Colonic mucosa (tissue), 4 donors: ENCODE measurements around the gene INTS11. TPM values are rescaled to one million over a fixed set of nuclear protein-coding genes. Genes with fewer than 3 reads are reported as not detected.
A peak's percentile ranks its signal among the peaks of the same experiment; 100 is the strongest.

Experiments
- DNase-seq: peaks from one replicate; pipeline ENCODE4 v3.0.0-alpha.2; 2020
- H3K27ac ChIP-seq: fragments of 200-600 bp; one replicate; pipeline ENCODE4 v1.8.0; 2021
- H3K27me3 ChIP-seq: fragments of 200-600 bp; one replicate; pipeline ENCODE4 v1.8.0; 2021
- H3K36me3 ChIP-seq: fragments of 200-600 bp; one replicate; pipeline ENCODE4 v1.8.0; 2021
- H3K4me1 ChIP-seq: fragments of 200-600 bp; one replicate; pipeline ENCODE4 v1.8.0; 2021; ENCODE audit warnings: mild to moderate bottlenecking
- H3K4me3 ChIP-seq: fragments of 200-600 bp; one replicate; pipeline ENCODE4 v1.8.0; 2021
- H3K9ac ChIP-seq, 2 donors: one replicate each; pipeline ENCODE4 v1.7.0; 2013; ENCODE audit warnings: control low read depth in 2 of 2, low read depth in 2 of 2, low read length in 2 of 2
- H3K9me3 ChIP-seq: fragments of 200-600 bp; one replicate; pipeline ENCODE4 v1.8.0; 2021
- CTCF ChIP-seq: fragments of 200-600 bp; IDR thresholded peaks from one replicate; pipeline ENCODE4 v1.8.0; 2022; ENCODE audit warnings: antibody characterized with exemption, mild to moderate bottlenecking
- intact Hi-C: fragments of 100-400 bp; cut with DNase I; formaldehyde crosslinking; loops from one replicate; pipeline ENCODE4 v1.14.1; 2022
- total RNA-seq, 2 donors: library from RNA; stranded (reverse); fragmentation: NEBNext Ultra II Directional in 1 of 2; extraction: Animal tissue kit (Norgen Biotek cat#: 25700) in 1 of 2; gene quantifications; one replicate each; pipeline ENCODE4 v1.2.1, GENCODE V29; 2021
- donor health status: healthy.
- donor health status: DM: no; HTN: no; CAD: no.
- donor health status: DM: no; HTN: no; CAD: no.

The INTS11 gene
- total RNA-seq, 2 donors from 2014 or later, result 70.6 to 126 TPM

DNA sequence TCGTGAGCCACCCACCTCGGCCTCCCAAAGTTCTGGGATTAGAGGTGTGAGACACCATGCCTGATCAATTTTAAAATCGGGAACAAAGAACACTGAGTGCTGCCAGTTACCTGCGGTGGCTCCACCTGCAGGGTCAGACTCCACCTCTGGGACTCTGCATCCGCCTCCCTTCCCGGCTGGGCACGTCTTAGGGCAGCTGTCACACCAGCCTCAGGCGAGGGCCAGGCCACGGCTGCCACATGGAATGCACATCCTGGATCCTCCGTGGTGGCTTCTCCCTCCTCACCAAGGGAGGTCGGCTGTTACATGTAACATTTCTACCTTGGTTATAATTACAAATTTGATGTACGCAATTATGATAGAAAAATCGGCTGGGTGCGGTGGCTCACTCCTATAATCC lies 39.8 kb upstream of the INTS11 start:
- DNase-seq, result peak; percentile 20
- Histone ChIP-seq H3K27me3 (peaks cover 4% of the 10 kb centered on the region), H3K9me3 (no peaks in the 10 kb centered on the region), H3K27ac (no peak overlapping the region), H3K4me1 (no peaks in the 10 kb centered on the region), H3K36me3 (no peaks in the 10 kb centered on the region), H3K9ac (no peak overlapping the region), H3K4me3 (no peak overlapping the region)
- intact Hi-C loops, result no loop called here
- TF ChIP-seq CTCF, result no peak

- Histone ChIP-seq H3K4me3 (no peak overlapping the region), H3K36me3 (no peaks in the 10 kb centered on the region), H3K27ac (peak overlapping the region; percentile 12), H3K4me1 (no peaks in the 10 kb centered on the region), H3K9me3 (no peaks in the 10 kb centered on the region), H3K9ac (peak overlapping the region; percentile 24 to 26), H3K27me3 (peaks cover 5% of the 10 kb centered on the region)
- no peak for TF ChIP-seq CTCF
- intact Hi-C loops, result no loop called here
- DNase-seq, result peak; percentile 31
Measured at GRCh38 chr1:1361982-1362423, 37.5 kb upstream of the INTS11 start.

DNA sequence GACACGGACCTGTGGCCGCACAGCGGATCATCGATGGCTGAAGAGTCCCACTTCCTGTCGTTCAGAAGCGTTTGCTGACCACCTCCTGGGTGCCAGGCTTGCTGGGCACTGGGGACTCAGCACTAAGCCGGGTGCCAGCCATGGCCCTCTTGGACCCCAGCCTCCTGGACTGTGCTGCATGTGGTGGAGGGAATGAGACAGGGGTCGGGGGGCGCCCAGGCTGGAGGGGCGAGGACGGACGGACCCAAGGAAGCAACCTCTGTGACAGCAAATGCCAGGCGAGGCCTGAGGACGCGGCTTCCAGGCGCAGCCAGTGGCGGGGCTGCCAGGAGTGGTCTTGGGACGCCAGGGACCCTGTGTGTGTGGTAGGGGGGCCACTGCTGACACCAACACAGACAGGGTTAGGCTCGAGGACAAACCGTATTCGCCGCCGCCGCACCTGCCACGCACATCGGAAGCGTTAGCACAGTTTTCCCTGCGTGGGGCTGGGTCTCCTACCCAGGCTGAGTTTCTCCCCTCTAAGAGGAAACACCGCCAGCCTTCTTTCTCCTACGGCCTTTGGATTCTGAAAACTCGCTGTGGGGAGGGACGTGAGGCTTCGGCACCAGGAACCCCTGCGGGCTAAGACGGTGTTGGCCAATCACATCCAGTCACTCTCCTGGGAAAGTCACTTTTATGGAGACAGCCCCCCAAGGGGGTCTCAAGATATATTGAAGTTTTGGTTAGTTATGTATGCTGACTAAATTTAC lies 36.9 kb upstream of the INTS11 start:
- Histone ChIP-seq H3K4me1 (no peaks in the 10 kb centered on the region), H3K27me3 (peaks cover 5% of the 10 kb centered on the region), H3K9ac (peak overlapping the region in 1 of 2 donors; percentile 26), H3K27ac (peak overlapping the region; percentile 12), H3K36me3 (no peaks in the 10 kb centered on the region), H3K4me3 (no peak overlapping the region), H3K9me3 (no peaks in the 10 kb centered on the region)
- intact Hi-C loops, result no loop called here
- no peak for TF ChIP-seq CTCF
- DNase-seq, result no peak

DNA sequence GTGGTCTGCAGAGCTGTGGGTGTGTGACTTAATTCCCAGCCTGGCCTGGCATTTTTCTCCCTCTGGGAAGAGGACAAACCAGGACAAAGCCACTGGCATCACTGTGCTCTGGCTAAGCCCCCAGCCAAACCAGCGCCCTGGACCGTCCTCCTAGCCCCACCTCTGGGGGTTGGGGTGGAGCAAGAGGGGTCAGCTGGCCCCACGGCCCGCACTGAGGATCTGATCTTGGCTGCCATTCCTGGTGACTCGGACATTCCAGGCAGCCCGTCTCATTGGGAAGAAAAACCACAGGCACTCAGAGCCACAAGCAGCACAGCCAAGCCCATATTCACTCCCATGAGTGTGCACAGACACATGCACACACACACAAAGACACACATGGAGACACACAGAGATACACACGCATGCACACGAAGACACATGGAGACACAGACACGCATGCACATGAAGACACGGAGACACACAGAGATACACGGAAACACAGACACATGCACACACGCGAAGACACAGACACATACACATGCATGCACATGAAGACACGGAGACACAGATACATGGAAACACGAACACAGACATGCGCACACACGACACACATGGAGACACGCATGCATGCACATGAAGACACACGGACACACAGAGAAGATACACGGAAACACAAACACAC lies 36.2 kb upstream of the INTS11 start:
- Histone ChIP-seq H3K4me1 (no peaks in the 10 kb centered on the region), H3K4me3 (no peak overlapping the region), H3K27me3 (peaks cover 5% of the 10 kb centered on the region), H3K36me3 (no peaks in the 10 kb centered on the region), H3K27ac (peak overlapping the region; percentile 75), H3K9me3 (no peaks in the 10 kb centered on the region), H3K9ac (peak overlapping the region in 1 of 2 donors; percentile 33)
- intact Hi-C loops, result no loop called here
- peak; percentile 54 for DNase-seq
- no peak for TF ChIP-seq CTCF

DNA sequence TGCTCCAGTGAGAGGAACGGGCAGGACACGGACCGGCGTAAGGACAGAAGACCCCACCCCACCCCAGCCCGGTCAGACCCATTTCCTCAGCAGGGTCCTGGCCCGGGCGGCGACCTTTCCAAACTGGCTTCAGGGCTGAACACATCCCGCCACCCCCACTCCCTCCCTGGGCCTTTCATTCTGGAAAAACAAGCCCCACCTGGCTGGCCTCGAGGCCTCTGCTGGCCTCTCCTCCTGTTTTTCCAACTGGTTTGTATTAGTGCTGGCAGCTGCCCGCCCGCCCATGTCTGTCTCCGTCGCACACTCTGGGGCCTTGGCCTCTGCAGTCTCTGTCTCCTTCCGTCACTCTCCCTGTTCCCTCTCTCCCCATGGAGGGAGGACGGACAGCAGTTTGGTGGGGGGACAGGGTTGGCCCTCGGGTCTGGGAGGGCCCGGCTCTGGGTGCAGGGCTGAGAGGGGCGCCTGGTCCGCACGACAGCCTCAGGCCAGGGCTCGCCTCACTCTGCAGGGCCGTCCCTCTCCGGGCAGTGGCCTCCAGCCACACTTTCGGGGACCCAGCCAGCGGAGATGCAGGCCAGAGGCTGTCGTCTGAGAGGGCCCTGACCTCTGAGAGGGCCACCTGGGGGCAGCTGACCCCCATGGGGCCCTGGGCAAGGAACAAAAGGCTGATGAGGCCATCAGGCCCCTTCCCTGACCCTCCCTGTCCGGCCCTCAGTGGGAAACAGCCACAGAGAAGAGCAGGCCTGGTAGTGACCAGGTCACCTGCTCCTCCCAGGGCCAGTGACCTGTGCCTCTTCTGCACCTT lies 35.4 kb upstream of the INTS11 start:
- H3K9ac ChIP-seq, result peak overlapping the region; percentile 33 to 61
- TF ChIP-seq CTCF, result no peak
- intact Hi-C loops, result no loop called here
- H3K4me3 ChIP-seq, result no peak overlapping the region
- H3K27me3 ChIP-seq, result peaks cover 11% of the 10 kb centered on the region
- no peaks in the 10 kb centered on the region for H3K4me1 ChIP-seq
- H3K9me3 ChIP-seq, result no peaks in the 10 kb centered on the region
- peak overlapping the region; percentile 75 for H3K27ac ChIP-seq
- DNase-seq, result peak; percentile 24
- no peaks in the 10 kb centered on the region for H3K36me3 ChIP-seq
